SK-N-SH (cell line): Measurements from ENCODE around the gene TMEM168. TPM values are rescaled to one million over a fixed set of nuclear protein-coding genes. Genes with fewer than 3 reads are reported as not detected.
"Not testable (repeated sequence)": the region's sequence is repeated elsewhere in the genome, so short reads cannot be mapped to it uniquely, and the experiment has no call there.

Experiments used
- CTCF ChIA-PET: fragments of 300-600, 350-600 bp; formaldehyde crosslinking; extraction: SDS; loops from one replicate; lab custom pipeline; 2021; lab: Yijun Ruan, JAX
- POLR2A ChIA-PET: fragments of 350-600 bp; sonication (Branson Sonifier 250); formaldehyde crosslinking; extraction: SDS; loops from one replicate; lab custom pipeline; 2020; ENCODE audit warnings: antibody characterized with exemption, inconsistent platforms; lab: Yijun Ruan, JAX
- DNase-seq: peaks from one replicate; pipeline ENCODE4 v3.0.0; 2012
- H2AFZ ChIP-seq: fragments of 200-600 bp; sonication (generic); 2 replicates; pipeline ENCODE4 v1.8.1; 2016; ENCODE audit warnings: antibody characterized with exemption, mild to moderate bottlenecking, low read depth
- H3F3A ChIP-seq: fragments of 200-600 bp; sonication (generic); replicated peaks from 2 replicates; pipeline ENCODE3; 2016; ENCODE audit warnings: antibody characterized with exemption, mild to moderate bottlenecking; ENCODE audit not compliant: insufficient read depth
- H3K27ac ChIP-seq, 2 experiments: fragments of 200-500 bp in 1 of 2; fragments of 200-600 bp in 1 of 2; sonication (Bioruptor generic) in 1 of 2; sonication (generic), shearing (Covaris generic) in 1 of 2; 2 replicates each; pipeline versions ENCODE4 v1.5.1 to v1.6.1; 2014 to 2016; ENCODE audit warnings: low read depth in 2 of 2, inconsistent platforms in 1 of 2, low read length in 1 of 2, mild to moderate bottlenecking in 1 of 2, mixed read lengths in 1 of 2
- H3K27me3 ChIP-seq: fragments of 200-600 bp; sonication (generic), shearing (Covaris generic); 2 replicates; pipeline ENCODE4 v1.6.1; 2016; ENCODE audit warnings: mixed run types; ENCODE audit not compliant: insufficient read depth
- H3K36me3 ChIP-seq, 2 experiments: fragments of 200-500 bp in 1 of 2; fragments of 200-600 bp in 1 of 2; sonication (Bioruptor generic) in 1 of 2; sonication (generic) in 1 of 2; replicated peaks in 1 of 2; 2 replicates each; pipeline versions ENCODE3 to v1.5.1; 2014 to 2016; ENCODE audit warnings: low read length in 1 of 2, mild to moderate bottlenecking in 1 of 2; ENCODE audit not compliant: insufficient read depth in 2 of 2, control insufficient read depth in 1 of 2
- H3K4me1 ChIP-seq, 2 experiments: fragments of 200-500 bp in 1 of 2; fragments of 200-600 bp in 1 of 2; sonication (Bioruptor generic) in 1 of 2; sonication (generic), shearing (Covaris generic) in 1 of 2; 2 replicates each; pipeline versions ENCODE4 v1.5.1 to v1.6.1; 2014 to 2016; ENCODE audit warnings: low read depth in 1 of 2, low read length in 1 of 2, mixed run types in 1 of 2; ENCODE audit not compliant: insufficient read depth in 2 of 2, control insufficient read depth in 1 of 2
- H3K4me2 ChIP-seq: fragments of 200-600 bp; sonication (generic), shearing (Covaris generic); 2 replicates; pipeline ENCODE4 v1.6.1; 2017; ENCODE audit warnings: mixed run types
- H3K4me3 ChIP-seq, 2 experiments: fragments of 200-500 bp in 1 of 2; fragments of 200-600 bp in 1 of 2; sonication (Bioruptor generic) in 1 of 2; sonication (generic), shearing (Covaris generic) in 1 of 2; 2 replicates each; pipeline versions ENCODE4 v1.5.1 to v1.8.1; 2014 to 2016; ENCODE audit warnings: low read depth in 2 of 2, inconsistent platforms in 1 of 2, low read length in 1 of 2, mild to moderate bottlenecking in 1 of 2, mixed read lengths in 1 of 2, moderate library complexity in 1 of 2
- H3K79me2 ChIP-seq: fragments of 200-600 bp; sonication (generic); 2 replicates; pipeline ENCODE4 v1.8.1; 2017; ENCODE audit warnings: mild to moderate bottlenecking; ENCODE audit not compliant: insufficient read depth
- H3K9ac ChIP-seq: fragments of 200-600 bp; sonication (generic); 2 replicates; pipeline ENCODE4 v1.6.1; 2017; ENCODE audit warnings: mixed run types
- H3K9me2 ChIP-seq: fragments of 200-600 bp; sonication (generic); 2 replicates; pipeline ENCODE4 v1.6.1; 2017; ENCODE audit warnings: mixed run types
- H3K9me3 ChIP-seq: fragments of 200-600 bp; sonication (generic); 2 replicates; pipeline ENCODE4 v1.6.1; 2017; ENCODE audit warnings: mixed run types, mild to moderate bottlenecking, moderate library complexity
- H4K20me1 ChIP-seq: fragments of 200-600 bp; sonication (generic); 2 replicates; pipeline ENCODE4 v1.6.1; 2017; ENCODE audit warnings: mild to moderate bottlenecking, mixed run types; ENCODE audit not compliant: insufficient read depth
- CTCF ChIP-seq: fragments of 200-600 bp; sonication (generic); IDR thresholded peaks from 2 replicates; pipeline ENCODE4 v1.6.1; 2017; ENCODE audit warnings: antibody characterized with exemption, mild to moderate bottlenecking, moderate library complexity
- ELF1 ChIP-seq: IDR thresholded peaks from 2 replicates; pipeline ENCODE4 v1.4.0; 2012
- EP300 ChIP-seq, 2 experiments: IDR thresholded peaks; 2 replicates each; pipeline versions ENCODE4 v1.4.0 to v1.6.1; 2012; ENCODE audit warnings: borderline replicate concordance in 1 of 2, low read depth in 1 of 2, low read length in 1 of 2
- EZH2phosphoT487 ChIP-seq: fragments of 200-600 bp; sonication (generic); IDR thresholded peaks from 2 replicates; pipeline ENCODE4 v1.6.1; 2017; ENCODE audit warnings: low read depth, mixed run types, mild to moderate bottlenecking, antibody characterized with exemption, moderate library complexity, borderline replicate concordance
- FOSL2 ChIP-seq: IDR thresholded peaks from 2 replicates; pipeline ENCODE4 v1.4.0; 2012; ENCODE audit warnings: low read depth, mild to moderate bottlenecking, moderate library complexity, borderline replicate concordance
- FOXM1 ChIP-seq: IDR thresholded peaks from 2 replicates; pipeline ENCODE4 v1.4.0; 2012; ENCODE audit warnings: low read depth, mild to moderate bottlenecking
- GATA2 ChIP-seq: sonication (generic); formaldehyde crosslinking; IDR thresholded peaks from 2 replicates; pipeline ENCODE4 v1.5.0; 2020; ENCODE audit warnings: mild to moderate bottlenecking, missing genetic modification reagents
- MAX ChIP-seq: IDR thresholded peaks from 2 replicates; pipeline ENCODE4 v1.4.0; 2012; ENCODE audit warnings: low read depth
- MXI1 ChIP-seq: IDR thresholded peaks from 2 replicates; pipeline ENCODE4 v1.6.1; 2012; ENCODE audit warnings: mild to moderate bottlenecking, low read depth, low read length, improper control_type of control experiment
- NFIC ChIP-seq: IDR thresholded peaks from 2 replicates; pipeline ENCODE4 v1.4.0; 2012; ENCODE audit warnings: borderline replicate concordance
- NRF1 ChIP-seq: IDR thresholded peaks from 2 replicates; pipeline ENCODE4 v1.6.1; 2012; ENCODE audit warnings: low read depth, mild to moderate bottlenecking, low read length
- RCOR1 ChIP-seq: fragments of 150-350 bp; IDR thresholded peaks from 2 replicates; pipeline ENCODE4 v1.6.1; 2017; ENCODE audit warnings: antibody characterized with exemption, low read length
- RFX5 ChIP-seq: IDR thresholded peaks from 2 replicates; pipeline ENCODE4 v1.6.1; 2012; ENCODE audit warnings: mild to moderate bottlenecking, improper control_type of control experiment, low read length
- RXRA ChIP-seq: IDR thresholded peaks from 2 replicates; pipeline ENCODE4 v1.4.0; 2012; ENCODE audit warnings: low read depth, mild to moderate bottlenecking, borderline replicate concordance
- TAF1 ChIP-seq: IDR thresholded peaks from 2 replicates; pipeline ENCODE4 v1.6.1; 2012; ENCODE audit warnings: low read depth, mild to moderate bottlenecking, low read length, moderate library complexity, borderline replicate concordance
- WGBS: methylation state at CpG from one replicate; pipeline ENCODE4 v1.1.6; 2017; ENCODE audit warnings: low lambda C conversion rate; 5-methylcytosine and 5-hydroxymethylcytosine counted together
- polyA plus RNA-seq, 3 experiments: library from polyadenylated mRNA; depleted of rRNA; stranded (reverse); fragments of >200 nt; gene quantifications; 2 replicates each; pipeline ENCODE4 v1.2.3, GENCODE V29; 2012

Gene TMEM168
- polyA plus RNA-seq, 1 of the 3 experiments (the other 2 are of a cell fraction), result 32.2 TPM

GRCh38 chr7:112789817-112790585, at the start of gene TMEM168 (continued):
- 0 out of 2 replicates have a peak, but pooled peaks have one; percentile 21 for TF ChIP-seq RCOR1
- peak; percentile 88 for TF ChIP-seq MXI1
- peak; percentile 91 for TF ChIP-seq TAF1
- TF ChIP-seq EZH2phosphoT487, result no peak
- TF ChIP-seq RFX5, result no peak
- no peak for TF ChIP-seq FOXM1
- TF ChIP-seq NRF1, result peak; percentile 35
- no peak for TF ChIP-seq NFIC
- TF ChIP-seq RXRA, result no peak
- peak; percentile 72 for TF ChIP-seq ELF1
- TF ChIP-seq MAX, result peak; percentile 87
- peak; percentile 31 for TF ChIP-seq CTCF
- TF ChIP-seq GATA2 (CRISPR knock-in tag), result no peak
- peak in 1 of 2 experiments; percentile 70; a peak in 1 of 4 replicates for TF ChIP-seq EP300 (IDR thresholded peaks at IDR 0.05; ENCODE audit: borderline replicate concordance in 1 of 2, low read depth in 1 of 2, low read length in 1 of 2)
- TF ChIP-seq FOSL2, result no peak

- 71% methylated on average over 4 of the region's 4 CpGs for WGBS
Measured at GRCh38 chr7:112835928-112836327, 45.7 kb upstream of the TMEM168 start.

More at GRCh38 chr7:112835928-112836327, 45.7 kb upstream of the TMEM168 start:
- H3K9me2 ChIP-seq, H2AFZ ChIP-seq, H3K4me1 ChIP-seq, H3K79me2 ChIP-seq, H3K4me3 ChIP-seq, POLR2A ChIA-PET, H3K27me3 ChIP-seq, CTCF ChIA-PET, DNase-seq, H4K20me1 ChIP-seq, H3K9me3 ChIP-seq, H3K27ac ChIP-seq, H3K9ac ChIP-seq, H3K4me2 ChIP-seq, H3F3A ChIP-seq: not testable (repeated sequence)
- peaks cover 10 to 11% of the 10 kb centered on the region in 2 experiments for H3K36me3 ChIP-seq
